SU-DHL-6 (cell line): ENCODE results near the gene ZNF513.

Experiments
- EZH2phosphoT487 ChIP-seq: fragments of 200-600 bp; sonication (generic), shearing (Covaris generic); conservative IDR thresholded peaks from 2 replicates; pipeline ENCODE4 v1.6.1; 2018; ENCODE audit warnings: mild to moderate bottlenecking, antibody characterized with exemption, low read length, moderate library complexity, mixed read lengths
- TF ChIP-seq, protein P1 (sequence below): fragments of 200-600 bp; sonication (generic); IDR thresholded peaks from one replicate; pipeline ENCODE4 v1.5.1; 2017; ENCODE audit warnings: antibody characterized with exemption, mild to moderate bottlenecking, low read length, moderate library complexity; ENCODE audit not compliant: insufficient read depth, poor library complexity, severe bottlenecking

GRCh38 chr2:27347641-27348040 lies 32.9 kb downstream of the ZNF513 start:
- TF ChIP-seq, protein P1, sequence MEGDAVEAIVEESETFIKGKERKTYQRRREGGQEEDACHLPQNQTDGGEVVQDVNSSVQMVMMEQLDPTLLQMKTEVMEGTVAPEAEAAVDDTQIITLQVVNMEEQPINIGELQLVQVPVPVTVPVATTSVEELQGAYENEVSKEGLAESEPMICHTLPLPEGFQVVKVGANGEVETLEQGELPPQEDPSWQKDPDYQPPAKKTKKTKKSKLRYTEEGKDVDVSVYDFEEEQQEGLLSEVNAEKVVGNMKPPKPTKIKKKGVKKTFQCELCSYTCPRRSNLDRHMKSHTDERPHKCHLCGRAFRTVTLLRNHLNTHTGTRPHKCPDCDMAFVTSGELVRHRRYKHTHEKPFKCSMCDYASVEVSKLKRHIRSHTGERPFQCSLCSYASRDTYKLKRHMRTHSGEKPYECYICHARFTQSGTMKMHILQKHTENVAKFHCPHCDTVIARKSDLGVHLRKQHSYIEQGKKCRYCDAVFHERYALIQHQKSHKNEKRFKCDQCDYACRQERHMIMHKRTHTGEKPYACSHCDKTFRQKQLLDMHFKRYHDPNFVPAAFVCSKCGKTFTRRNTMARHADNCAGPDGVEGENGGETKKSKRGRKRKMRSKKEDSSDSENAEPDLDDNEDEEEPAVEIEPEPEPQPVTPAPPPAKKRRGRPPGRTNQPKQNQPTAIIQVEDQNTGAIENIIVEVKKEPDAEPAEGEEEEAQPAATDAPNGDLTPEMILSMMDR = no peak
- no peak for TF ChIP-seq EZH2phosphoT487
